Measurements from ENCODE around the gene OSBPL5.
A peak's percentile ranks its signal among the peaks of the same experiment; 100 is the strongest.
"Not testable (repeated sequence)": the region's sequence is repeated elsewhere in the genome, so short reads cannot be mapped to it uniquely, and the experiment has no call there.

The OSBPL5 gene

GRCh38 chr11:3122775-3123201 lies 42.3 kb downstream of the OSBPL5 start:
- DNase-seq (ENCODE audit: low spot score) = no peak

- no peak for DNase-seq (ENCODE audit: low spot score)
Measured at GRCh38 chr11:3121931-3122774, 43.0 kb downstream of the OSBPL5 start.

- DNase-seq (ENCODE audit: low spot score) = no peak
Measured at GRCh38 chr11:3121416-3121815, 43.7 kb downstream of the OSBPL5 start.

- DNase-seq (ENCODE audit: low spot score) = no peak
Measured at GRCh38 chr11:3120071-3120792, 44.9 kb downstream of the OSBPL5 start.

GRCh38 chr11:3119141-3119821 lies 45.8 kb downstream of the OSBPL5 start:
- DNase-seq (ENCODE audit: low spot score) = no peak

GRCh38 chr11:3115321-3115720 lies 49.8 kb downstream of the OSBPL5 start:
- DNase-seq (ENCODE audit: low spot score) = no peak

GRCh38 chr11:3113661-3114060 lies 51.4 kb downstream of the OSBPL5 start:
- not testable (repeated sequence) for DNase-seq (ENCODE audit: low spot score)

- DNase-seq (ENCODE audit: low spot score) = no peak
Measured at GRCh38 chr11:3111919-3112690, 53.0 kb downstream of the OSBPL5 start.

GRCh38 chr11:3111466-3111865 lies 53.6 kb downstream of the OSBPL5 start:
- no peak for DNase-seq (ENCODE audit: low spot score)

GRCh38 chr11:3109921-3110706 lies 55.0 kb downstream of the OSBPL5 start:
- peak; percentile 31 for DNase-seq (ENCODE audit: low spot score)

GRCh38 chr11:3109434-3109833 lies 55.7 kb downstream of the OSBPL5 start:
- DNase-seq (ENCODE audit: low spot score) = no peak

GRCh38 chr11:3108183-3108721 lies 56.9 kb downstream of the OSBPL5 start:
- DNase-seq (ENCODE audit: low spot score) = no peak

- no peak for DNase-seq (ENCODE audit: low spot score)
Measured at GRCh38 chr11:3107608-3108182, 57.4 kb downstream of the OSBPL5 start.

GRCh38 chr11:3106736-3107524 lies 58.2 kb downstream of the OSBPL5 start:
- no peak for DNase-seq (ENCODE audit: low spot score)

GRCh38 chr11:3105791-3106735 lies 59.0 kb downstream of the OSBPL5 start:
- DNase-seq (ENCODE audit: low spot score) = no peak

GRCh38 chr11:3104961-3105790 lies 59.9 kb downstream of the OSBPL5 start:
- no peak for DNase-seq (ENCODE audit: low spot score)

- DNase-seq (ENCODE audit: low spot score) = no peak
Measured at GRCh38 chr11:3104051-3104714, 60.9 kb downstream of the OSBPL5 start.

All from SK-N-DZ (cell line).